ENCODE results near the gene KRCC1. TPM values are rescaled to one million over a fixed set of nuclear protein-coding genes. Genes with fewer than 3 reads are reported as not detected.
"Not testable (repeated sequence)": the region's sequence is repeated elsewhere in the genome, so short reads cannot be mapped to it uniquely, and the experiment has no call there.

KRCC1 gene
- total RNA-seq, 1 experiment from 2014 or later, result 62.7 TPM

- H3K4me1 ChIP-seq (replicated peaks), result peaks cover 9% of the 10 kb centered on the region
These were observed 6.0 kb downstream of the KRCC1 start for GRCh38 chr2:88049622-88050021.

GRCh38 chr2:88048541-88048940 is 7.0 kb downstream of the KRCC1 start:
- no peak overlapping the region for H3K27ac ChIP-seq
- no peaks in the 10 kb centered on the region for H3K4me1 ChIP-seq (replicated peaks)
- no peaks in the 10 kb centered on the region for H3K27me3 ChIP-seq (replicated peaks)
- no peak overlapping the region for H3K4me3 ChIP-seq
- DNase-seq (ENCODE audit: low read depth in 1 of 2, low spot score in 2 of 2), result no peak
- H3K36me3 ChIP-seq, result peaks cover 50% of the 10 kb centered on the region
- H3K9me3 ChIP-seq (replicated peaks), result no peaks in the 10 kb centered on the region

More at GRCh38 chr2:88049622-88050021, 6.0 kb downstream of the KRCC1 start:
- no peak for DNase-seq (ENCODE audit: low read depth in 1 of 2, low spot score in 2 of 2)
- H3K4me3 ChIP-seq, result no peak overlapping the region
- no peak overlapping the region for H3K27ac ChIP-seq
- H3K9me3 ChIP-seq (replicated peaks), result no peaks in the 10 kb centered on the region
- H3K36me3 ChIP-seq, result peaks cover 57% of the 10 kb centered on the region
- no peaks in the 10 kb centered on the region for H3K27me3 ChIP-seq (replicated peaks)

GRCh38 chr2:88045561-88045960 is 10.0 kb downstream of the KRCC1 start:
- H3K9me3 ChIP-seq (replicated peaks); H3K27ac ChIP-seq; H3K27me3 ChIP-seq (replicated peaks); DNase-seq (ENCODE audit: low read depth in 1 of 2, low spot score in 2 of 2); H3K4me3 ChIP-seq; H3K4me1 ChIP-seq (replicated peaks): not testable (repeated sequence)
- peaks cover 28% of the 10 kb centered on the region for H3K36me3 ChIP-seq

- Histone ChIP-seq H3K4me3 (no peak overlapping the region), H3K36me3 (peaks cover 16% of the 10 kb centered on the region), H3K27ac (no peak overlapping the region), H3K27me3 (replicated peaks) (no peaks in the 10 kb centered on the region), H3K9me3 (replicated peaks) (no peaks in the 10 kb centered on the region), H3K4me1 (replicated peaks) (peaks cover 16% of the 10 kb centered on the region)
- no peak for DNase-seq (ENCODE audit: low read depth in 1 of 2, low spot score in 2 of 2)
These were observed 13.1 kb downstream of the KRCC1 start for GRCh38 chr2:88042476-88042875.

- H3K36me3 ChIP-seq, result peaks cover 29% of the 10 kb centered on the region
- H3K9me3 ChIP-seq (replicated peaks), result no peaks in the 10 kb centered on the region
- H3K27ac ChIP-seq, result peak overlapping the region; percentile 73
- no peaks in the 10 kb centered on the region for H3K27me3 ChIP-seq (replicated peaks)
- H3K4me3 ChIP-seq, result no peak overlapping the region
- H3K4me1 ChIP-seq (replicated peaks), result peaks cover 18% of the 10 kb centered on the region
- DNase-seq (ENCODE audit: low read depth in 1 of 2, low spot score in 2 of 2), result peak in 1 of 2 experiments; percentile 91
These were observed 17.1 kb downstream of the KRCC1 start for GRCh38 chr2:88038263-88039105.

GRCh38 chr2:88036606-88037005 is 19.0 kb downstream of the KRCC1 start:
- Histone ChIP-seq H3K36me3 (peaks cover 44% of the 10 kb centered on the region), H3K9me3 (replicated peaks) (no peaks in the 10 kb centered on the region), H3K4me3 (no peak overlapping the region), H3K27ac (no peak overlapping the region), H3K27me3 (replicated peaks) (no peaks in the 10 kb centered on the region), H3K4me1 (replicated peaks) (peaks cover 18% of the 10 kb centered on the region)
- no peak for DNase-seq (ENCODE audit: low read depth in 1 of 2, low spot score in 2 of 2)

- no peak overlapping the region for H3K27ac ChIP-seq
- H3K27me3 ChIP-seq (replicated peaks), result no peaks in the 10 kb centered on the region
- peaks cover 18% of the 10 kb centered on the region for H3K4me1 ChIP-seq (replicated peaks)
- H3K36me3 ChIP-seq, result peaks cover 44% of the 10 kb centered on the region
- no peak for DNase-seq (ENCODE audit: low read depth in 1 of 2, low spot score in 2 of 2)
- H3K4me3 ChIP-seq, result no peak overlapping the region
- no peaks in the 10 kb centered on the region for H3K9me3 ChIP-seq (replicated peaks)
These were observed 19.4 kb downstream of the KRCC1 start for GRCh38 chr2:88036182-88036581.

GRCh38 chr2:88032070-88032702 is 23.4 kb downstream of the KRCC1 start:
- DNase-seq (ENCODE audit: low read depth in 1 of 2, low spot score in 2 of 2), result no peak

GRCh38 chr2:88028931-88029330 is 26.7 kb downstream of the KRCC1 start:
- no peak overlapping the region for H3K27ac ChIP-seq
- DNase-seq (ENCODE audit: low read depth in 1 of 2, low spot score in 2 of 2), result no peak

More at GRCh38 chr2:88032070-88032702, 23.4 kb downstream of the KRCC1 start:
- H3K4me3 ChIP-seq, result no peak overlapping the region
- peaks cover 69% of the 10 kb centered on the region for H3K36me3 ChIP-seq
- H3K9me3 ChIP-seq (replicated peaks), result no peaks in the 10 kb centered on the region
- H3K27me3 ChIP-seq (replicated peaks), result no peaks in the 10 kb centered on the region
- H3K4me1 ChIP-seq (replicated peaks), result no peaks in the 10 kb centered on the region; the same call in 1 of the 2 replicates
- H3K27ac ChIP-seq, result no peak overlapping the region

GRCh38 chr2:88027697-88028389 is 27.7 kb downstream of the KRCC1 start:
- H3K4me3 ChIP-seq, result no peak overlapping the region
- H3K27me3 ChIP-seq (replicated peaks), result no peaks in the 10 kb centered on the region
- H3K36me3 ChIP-seq, result peaks cover 43% of the 10 kb centered on the region
- H3K27ac ChIP-seq, result no peak overlapping the region
- DNase-seq (ENCODE audit: low read depth in 1 of 2, low spot score in 2 of 2), result no peak
- no peaks in the 10 kb centered on the region; the same call in 1 of the 2 replicates for H3K4me1 ChIP-seq (replicated peaks)
- H3K9me3 ChIP-seq (replicated peaks), result no peaks in the 10 kb centered on the region

More at GRCh38 chr2:88028931-88029330, 26.7 kb downstream of the KRCC1 start:
- Histone ChIP-seq H3K9me3 (replicated peaks) (no peaks in the 10 kb centered on the region), H3K36me3 (peaks cover 54% of the 10 kb centered on the region), H3K4me3 (no peak overlapping the region), H3K4me1 (replicated peaks) (no peaks in the 10 kb centered on the region; the same call in 1 of the 2 replicates), H3K27me3 (replicated peaks) (no peaks in the 10 kb centered on the region)

GRCh38 chr2:88024509-88024908 is 31.1 kb downstream of the KRCC1 start:
- Histone ChIP-seq H3K9me3 (replicated peaks) (no peaks in the 10 kb centered on the region), H3K4me1 (replicated peaks) (no peaks in the 10 kb centered on the region), H3K36me3 (peaks cover 22% of the 10 kb centered on the region), H3K4me3 (no peak overlapping the region), H3K27ac (no peak overlapping the region), H3K27me3 (replicated peaks) (no peaks in the 10 kb centered on the region)
- no peak for DNase-seq (ENCODE audit: low read depth in 1 of 2, low spot score in 2 of 2)

- H3K27ac ChIP-seq, result no peak overlapping the region
- no peaks in the 10 kb centered on the region for H3K9me3 ChIP-seq (replicated peaks)
- no peaks in the 10 kb centered on the region for H3K27me3 ChIP-seq (replicated peaks)
- DNase-seq (ENCODE audit: low read depth in 1 of 2, low spot score in 2 of 2), result no peak
- no peaks in the 10 kb centered on the region for H3K4me1 ChIP-seq (replicated peaks)
- no peak overlapping the region for H3K4me3 ChIP-seq
- H3K36me3 ChIP-seq, result peaks cover 8% of the 10 kb centered on the region
These were observed 33.0 kb downstream of the KRCC1 start for GRCh38 chr2:88022669-88022921.

GRCh38 chr2:88019985-88020384 is 35.6 kb downstream of the KRCC1 start:
- no peak overlapping the region for H3K27ac ChIP-seq
- H3K9me3 ChIP-seq (replicated peaks), result no peaks in the 10 kb centered on the region
- H3K4me1 ChIP-seq (replicated peaks), result 0 out of 2 replicates have a peak, but pooled peaks cover 3% of the 10 kb centered on the region
- no peak for DNase-seq (ENCODE audit: low read depth in 1 of 2, low spot score in 2 of 2)
- no peaks in the 10 kb centered on the region; the same call in 1 of the 2 replicates for H3K36me3 ChIP-seq
- peaks cover 5% of the 10 kb centered on the region; the same call in 1 of the 2 replicates for H3K27me3 ChIP-seq (replicated peaks)
- no peak overlapping the region for H3K4me3 ChIP-seq

GRCh38 chr2:88018909-88019308 is 36.7 kb downstream of the KRCC1 start:
- Histone ChIP-seq H3K27me3 (replicated peaks) (peaks cover 5% of the 10 kb centered on the region; the same call in 1 of the 2 replicates), H3K4me3 (no peak overlapping the region), H3K4me1 (replicated peaks) (0 out of 2 replicates have a peak, but pooled peaks cover 3% of the 10 kb centered on the region), H3K36me3 (no peaks in the 10 kb centered on the region; the same call in 1 of the 2 replicates), H3K27ac (no peak overlapping the region), H3K9me3 (replicated peaks) (no peaks in the 10 kb centered on the region)
- peak in 1 of 2 experiments; percentile 38 for DNase-seq (ENCODE audit: low read depth in 1 of 2, low spot score in 2 of 2)
